C4-2B (cell line): ENCODE measurements around the gene OR51B4.

Experiments
- H3K27ac ChIP-seq: fragments of 450-650 bp; 2 replicates; pipeline ENCODE4 v1.5.1; 2017
- ZFX ChIP-seq: fragments of 450-650 bp; IDR thresholded peaks from 2 replicates; pipeline ENCODE4 v1.6.1; 2017
- TF ChIP-seq, protein P1 (sequence below): fragments of 450-650 bp; conservative IDR thresholded peaks from 2 replicates; pipeline ENCODE4 v1.5.1; 2017; ENCODE audit warnings: mild to moderate bottlenecking

The OR51B4 gene

DNA sequence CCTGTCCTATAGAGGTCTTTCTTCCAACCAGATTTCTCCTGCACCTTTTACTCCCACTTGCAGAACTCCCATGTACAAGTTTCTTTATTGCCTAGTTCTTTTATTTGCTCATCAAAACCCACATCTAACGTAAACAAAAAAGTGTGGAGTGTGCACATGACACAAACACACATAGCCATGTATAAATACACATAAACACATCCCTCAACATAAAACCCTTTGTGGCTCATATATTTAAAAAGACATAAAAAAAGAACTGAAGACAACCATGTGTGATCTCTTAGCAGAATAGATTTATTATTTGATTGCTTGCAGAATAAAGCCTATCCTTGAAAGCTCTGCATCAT, 48.9 kb downstream of the OR51B4 start:
- H3K27ac ChIP-seq, result no peak overlapping the region
- TF ChIP-seq, protein P1, sequence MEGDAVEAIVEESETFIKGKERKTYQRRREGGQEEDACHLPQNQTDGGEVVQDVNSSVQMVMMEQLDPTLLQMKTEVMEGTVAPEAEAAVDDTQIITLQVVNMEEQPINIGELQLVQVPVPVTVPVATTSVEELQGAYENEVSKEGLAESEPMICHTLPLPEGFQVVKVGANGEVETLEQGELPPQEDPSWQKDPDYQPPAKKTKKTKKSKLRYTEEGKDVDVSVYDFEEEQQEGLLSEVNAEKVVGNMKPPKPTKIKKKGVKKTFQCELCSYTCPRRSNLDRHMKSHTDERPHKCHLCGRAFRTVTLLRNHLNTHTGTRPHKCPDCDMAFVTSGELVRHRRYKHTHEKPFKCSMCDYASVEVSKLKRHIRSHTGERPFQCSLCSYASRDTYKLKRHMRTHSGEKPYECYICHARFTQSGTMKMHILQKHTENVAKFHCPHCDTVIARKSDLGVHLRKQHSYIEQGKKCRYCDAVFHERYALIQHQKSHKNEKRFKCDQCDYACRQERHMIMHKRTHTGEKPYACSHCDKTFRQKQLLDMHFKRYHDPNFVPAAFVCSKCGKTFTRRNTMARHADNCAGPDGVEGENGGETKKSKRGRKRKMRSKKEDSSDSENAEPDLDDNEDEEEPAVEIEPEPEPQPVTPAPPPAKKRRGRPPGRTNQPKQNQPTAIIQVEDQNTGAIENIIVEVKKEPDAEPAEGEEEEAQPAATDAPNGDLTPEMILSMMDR, result no peak
- TF ChIP-seq ZFX, result no peak

DNA sequence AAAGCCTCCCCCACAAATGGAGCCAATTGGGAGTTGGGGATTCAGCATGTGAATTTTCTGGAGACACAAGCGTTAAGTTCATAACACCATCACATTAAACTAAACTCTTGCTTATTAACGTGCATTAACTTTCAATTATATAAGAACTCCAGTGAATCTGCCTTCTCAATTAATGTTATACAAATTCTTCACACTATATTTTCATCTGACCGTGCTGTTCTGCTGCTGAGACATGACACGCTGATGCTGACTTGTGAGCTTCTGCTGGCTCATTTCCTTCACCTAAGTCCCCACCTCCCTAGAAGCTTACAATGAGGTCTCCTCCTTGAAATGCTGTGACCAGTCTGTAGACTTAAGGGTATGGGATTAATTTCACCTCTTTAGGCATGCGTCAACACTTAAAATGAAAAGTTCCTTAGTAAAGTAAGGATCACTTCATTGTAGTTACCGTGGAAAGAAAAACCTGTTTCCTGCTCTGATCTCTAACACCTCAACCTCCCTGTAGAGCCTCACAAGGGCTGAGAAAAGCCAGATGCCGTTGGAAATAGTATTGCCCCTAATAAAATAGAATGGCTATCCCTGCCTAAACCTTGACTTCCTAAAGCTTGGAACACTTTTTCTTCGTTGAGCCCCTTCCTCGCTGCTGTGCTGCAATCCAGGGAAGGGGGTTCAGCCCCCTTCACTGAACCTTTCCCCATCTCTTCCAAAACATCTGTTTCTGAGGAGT, 49.4 kb downstream of the OR51B4 start:
- no peak for TF ChIP-seq ZFX
- TF ChIP-seq, protein P1, result no peak
- H3K27ac ChIP-seq, result no peak overlapping the region

DNA sequence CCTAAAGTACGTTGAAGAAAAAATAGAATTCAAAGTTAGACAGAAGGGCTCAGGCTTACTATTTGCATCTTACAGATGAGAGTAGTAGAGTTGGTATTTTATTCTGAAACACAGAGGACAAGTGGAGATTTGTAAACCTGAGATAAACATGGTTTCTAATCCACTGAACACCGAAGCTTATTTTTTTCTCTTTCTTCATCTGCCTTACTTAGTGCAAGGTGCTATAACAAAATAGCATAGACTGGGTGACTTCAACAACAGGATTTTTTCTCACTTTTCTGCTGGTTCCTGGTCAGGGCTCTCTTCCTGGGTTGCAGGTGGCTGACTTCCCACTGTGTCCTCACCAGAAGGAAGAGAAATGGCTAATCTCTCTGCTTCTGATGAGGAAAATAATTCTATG, 50.0 kb downstream of the OR51B4 start:
- no peak overlapping the region for H3K27ac ChIP-seq
- TF ChIP-seq ZFX, result no peak
- TF ChIP-seq, protein P1, result no peak
